ENCODE results near the gene CD300LD.
"Not testable (repeated sequence)": the region's sequence is repeated elsewhere in the genome, so short reads cannot be mapped to it uniquely, and the experiment has no call there.

The CD300LD gene

DNA sequence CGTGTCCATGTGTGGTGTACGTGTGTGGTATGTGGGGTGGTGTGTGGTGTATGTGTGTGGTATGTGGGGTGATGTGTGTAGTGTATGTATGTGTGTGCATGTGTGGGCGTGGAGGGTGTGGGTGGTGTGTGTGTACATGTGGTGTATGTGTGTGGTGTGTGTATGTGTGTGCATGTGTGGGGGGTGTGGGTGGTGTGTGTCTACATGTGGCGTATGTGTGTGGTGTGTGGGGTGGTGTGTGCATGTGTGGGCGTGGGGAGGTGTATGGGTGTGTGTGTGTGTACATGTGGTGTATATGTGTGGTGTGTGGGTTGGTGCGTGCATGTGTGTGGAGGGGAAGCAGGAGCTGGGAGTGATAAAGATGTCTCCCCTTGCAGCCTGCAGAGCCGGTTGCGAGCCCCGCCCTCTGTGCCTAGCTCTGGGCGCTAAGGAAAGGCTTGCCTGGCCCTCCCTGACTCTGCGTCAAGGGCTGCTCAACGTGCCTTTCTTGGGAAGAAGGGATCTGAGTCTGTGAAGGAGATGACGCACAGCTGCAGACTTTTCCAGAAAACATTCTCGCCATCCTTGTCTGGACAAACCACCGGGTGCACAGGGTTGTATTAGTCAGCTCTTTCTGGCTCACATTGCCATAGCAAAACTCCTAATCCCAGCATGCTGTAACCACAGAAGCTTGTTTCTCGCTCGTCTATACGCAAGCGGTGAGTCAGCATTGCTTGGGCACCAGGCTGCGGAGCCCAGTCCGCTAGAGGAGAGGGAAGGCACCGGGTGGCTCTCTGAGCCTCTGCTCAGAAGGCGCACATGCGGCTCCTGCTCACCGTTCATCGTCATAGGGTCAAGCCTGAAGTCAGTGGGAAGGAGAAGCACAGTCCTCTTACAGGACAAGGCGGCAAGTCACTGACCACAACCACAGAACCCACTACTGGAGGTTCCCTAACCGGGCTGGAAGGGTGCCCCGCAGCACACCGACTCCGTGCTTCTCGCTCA lies 22.8 kb downstream of the CD300LD start:
- no peak for DNase-seq

DNA sequence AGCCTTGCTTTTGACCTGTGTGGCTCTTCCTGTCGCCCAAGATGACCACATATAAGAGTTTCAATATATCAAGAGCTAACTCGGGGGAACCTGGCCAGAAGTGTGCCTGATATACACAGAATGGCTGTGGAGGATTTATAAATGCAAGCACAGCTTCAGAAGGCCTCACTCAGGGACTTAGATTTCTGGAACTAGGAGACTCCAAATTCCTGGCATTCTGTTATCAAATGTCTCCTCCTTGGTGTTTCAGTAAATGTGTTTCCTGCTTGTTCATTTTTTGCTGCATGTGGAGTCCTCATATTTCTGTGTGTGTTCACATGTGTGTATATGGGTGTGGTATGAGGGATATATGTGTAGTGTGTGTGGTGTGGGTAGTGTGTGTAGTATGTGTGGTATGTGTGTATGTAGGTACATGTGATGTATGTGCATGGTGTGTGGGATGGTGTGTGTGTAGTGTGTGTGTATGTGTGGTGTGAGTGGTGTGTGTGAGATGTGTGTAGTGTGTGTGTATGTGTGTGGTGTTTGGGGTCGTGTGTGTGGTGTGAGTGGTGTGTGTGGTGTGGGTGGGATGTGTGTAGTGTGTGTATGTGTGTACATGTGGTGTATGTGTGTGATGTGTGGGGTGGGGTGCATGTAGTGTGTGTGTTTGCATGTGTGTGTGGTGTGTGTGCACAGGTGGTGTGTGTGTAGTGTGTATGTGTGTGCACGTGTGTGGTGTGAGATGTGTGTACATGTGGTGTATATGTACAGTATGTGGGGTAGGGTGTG lies 23.8 kb downstream of the CD300LD start:
- no peak for DNase-seq

DNA sequence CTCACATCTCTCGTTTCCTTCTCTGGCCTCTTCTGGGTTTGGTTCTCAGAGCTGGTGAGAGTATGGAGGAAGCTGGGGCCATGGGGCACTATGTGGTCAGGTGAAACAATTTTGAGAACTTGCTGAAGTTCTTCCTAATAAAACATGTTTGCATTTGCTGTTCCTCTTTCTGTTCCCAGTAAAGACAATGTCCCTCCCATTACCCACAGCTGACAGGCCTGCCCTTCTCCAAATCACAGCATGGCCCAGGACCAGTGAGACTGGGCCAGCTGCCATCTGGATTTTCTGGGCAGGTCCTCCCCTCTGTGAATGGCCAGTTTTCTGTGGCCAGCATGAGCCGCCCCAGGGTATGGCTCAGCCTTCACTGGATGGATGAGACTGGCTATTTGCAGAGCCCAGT lies 24.7 kb downstream of the CD300LD start, which contains the start of gene CD300H:
CD300H (minus strand) TSS at position 113 of the 400 bp plus-strand sequence.
- no peak for DNase-seq

DNA sequence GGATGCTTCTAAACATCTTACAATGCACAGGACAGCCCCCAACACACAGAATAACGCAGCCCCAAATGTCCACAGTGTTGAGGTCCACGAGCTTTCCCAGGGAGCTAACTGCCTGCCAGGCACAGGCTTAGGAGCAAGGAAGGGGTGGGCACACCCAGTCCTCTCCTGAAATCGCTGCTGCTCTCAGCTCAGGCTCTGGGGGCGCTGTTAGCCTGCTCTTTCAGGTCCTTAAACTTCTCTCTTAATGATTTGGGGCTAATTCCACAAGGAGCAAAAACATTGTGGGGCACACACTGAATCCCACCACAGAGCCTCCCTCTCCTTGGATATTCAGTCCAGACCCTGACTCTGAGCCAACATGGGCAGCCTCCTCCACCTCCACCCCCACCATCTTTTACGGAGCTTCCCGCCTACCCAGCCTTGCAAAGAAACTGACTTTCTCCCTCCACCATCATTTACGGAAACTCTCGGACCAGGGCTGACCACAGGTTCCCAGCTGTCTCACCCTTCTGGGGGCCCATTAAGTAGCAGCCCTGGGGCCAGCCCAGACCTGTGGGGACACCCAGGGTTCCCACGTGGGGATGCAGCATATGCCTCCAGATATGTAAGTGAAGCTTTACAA lies 25.8 kb downstream of the CD300LD start:
- DNase-seq, result peak; percentile 36

DNA sequence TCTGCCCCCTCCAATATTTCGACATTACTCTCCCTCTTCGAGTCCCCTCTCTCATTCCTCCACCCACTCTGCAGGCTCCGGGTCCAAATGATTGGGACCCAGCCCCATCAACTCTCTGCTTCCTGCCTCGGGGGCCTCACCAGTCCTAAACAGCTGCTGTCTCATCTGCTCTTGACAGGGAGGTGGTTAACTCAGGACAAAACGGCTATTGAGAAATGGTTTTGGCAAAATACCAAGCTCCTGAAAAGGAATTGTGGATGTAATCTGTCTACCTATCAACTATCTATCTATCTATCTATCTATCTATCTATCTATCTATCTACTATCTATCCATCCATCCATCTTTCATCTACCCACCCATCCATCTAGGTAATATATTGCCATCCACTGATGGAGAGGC lies 27.0 kb downstream of the CD300LD start:
- no peak for DNase-seq

DNA sequence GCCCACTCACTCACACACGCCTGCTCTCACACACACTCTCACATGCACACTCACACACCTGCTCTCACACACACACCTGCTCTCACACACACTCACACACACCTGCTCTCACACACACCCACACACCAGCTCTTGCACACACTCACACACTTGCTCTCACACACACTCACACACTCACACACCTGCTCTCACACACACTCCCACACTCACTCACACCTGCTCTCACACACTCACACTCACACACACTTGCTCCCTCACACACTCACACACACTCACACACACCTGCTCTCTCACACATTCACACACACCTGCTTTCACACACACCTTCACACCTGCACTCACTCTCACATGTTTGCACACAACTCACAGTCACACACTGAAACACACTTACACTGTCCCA lies 28.7 kb downstream of the CD300LD start:
- no peak for DNase-seq

DNA sequence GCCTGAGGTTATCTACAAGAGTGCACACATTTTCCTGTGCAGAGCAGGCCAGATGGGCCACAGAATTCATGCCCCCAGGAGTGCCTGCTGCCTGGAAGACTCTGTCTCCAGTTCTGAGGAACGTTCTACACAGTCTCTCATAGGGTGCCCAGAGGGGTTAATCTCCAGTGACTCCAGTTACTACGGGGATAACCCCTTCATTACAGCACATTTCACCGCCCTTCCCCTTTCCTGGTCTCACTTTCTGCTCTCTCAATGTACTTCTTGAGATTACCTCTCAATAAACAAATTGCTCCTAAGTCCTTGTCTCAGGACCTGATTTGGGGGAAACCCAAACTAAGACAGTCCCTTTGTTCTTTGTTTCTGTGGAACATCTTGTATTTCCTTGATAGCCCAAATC lies 30.5 kb downstream of the CD300LD start:
- no peak for DNase-seq

DNA sequence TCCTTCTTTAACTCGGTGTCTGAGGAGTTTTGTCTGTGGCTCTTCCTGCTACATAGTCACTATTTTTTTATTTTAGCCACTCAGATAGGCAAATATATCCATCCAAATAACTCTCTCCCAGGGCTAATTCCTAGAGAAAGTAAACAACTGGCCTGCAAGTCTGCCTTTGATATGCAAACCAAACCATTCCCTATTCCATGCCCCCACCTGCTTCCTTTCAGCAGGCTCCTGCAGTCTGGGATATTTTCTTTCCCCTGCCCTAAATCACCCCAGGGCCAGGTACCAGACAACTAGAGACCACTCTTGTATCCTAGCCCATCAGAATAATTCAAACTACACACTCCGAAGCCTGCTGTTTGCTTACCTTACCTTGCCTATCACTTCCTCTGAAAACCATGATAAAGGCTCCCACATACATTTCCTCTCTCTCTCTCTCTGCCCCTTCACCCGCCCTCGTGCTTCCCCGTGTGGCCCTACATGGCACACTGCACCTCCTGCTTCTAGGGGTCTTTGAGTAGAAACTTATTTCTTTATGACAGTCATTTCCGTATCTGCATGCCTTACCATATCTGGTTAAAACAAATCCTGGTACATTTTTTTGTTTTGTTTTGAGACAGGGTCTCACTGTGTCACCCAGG lies 33.1 kb downstream of the CD300LD start:
- DNase-seq, result no peak

DNA sequence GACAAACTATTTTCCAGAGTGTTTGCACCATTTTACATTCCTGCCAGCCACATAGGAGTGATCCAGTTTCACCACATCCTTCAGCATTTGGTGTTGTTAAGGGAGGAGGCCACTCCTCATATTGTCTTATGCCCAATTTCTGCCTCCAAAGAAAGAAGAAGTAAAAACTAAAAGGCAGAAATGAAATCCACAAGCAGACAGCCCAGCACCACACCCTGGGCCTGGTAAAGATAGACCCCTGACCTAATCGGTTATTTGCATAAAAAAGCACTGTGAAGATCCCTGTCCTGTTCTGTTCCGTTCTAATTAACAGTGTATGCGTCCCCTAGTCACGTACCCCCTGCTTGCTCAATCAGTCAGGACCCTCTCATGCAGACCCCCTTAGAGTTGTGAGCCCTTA lies 33.7 kb downstream of the CD300LD start:
- not testable (repeated sequence) for DNase-seq

DNA sequence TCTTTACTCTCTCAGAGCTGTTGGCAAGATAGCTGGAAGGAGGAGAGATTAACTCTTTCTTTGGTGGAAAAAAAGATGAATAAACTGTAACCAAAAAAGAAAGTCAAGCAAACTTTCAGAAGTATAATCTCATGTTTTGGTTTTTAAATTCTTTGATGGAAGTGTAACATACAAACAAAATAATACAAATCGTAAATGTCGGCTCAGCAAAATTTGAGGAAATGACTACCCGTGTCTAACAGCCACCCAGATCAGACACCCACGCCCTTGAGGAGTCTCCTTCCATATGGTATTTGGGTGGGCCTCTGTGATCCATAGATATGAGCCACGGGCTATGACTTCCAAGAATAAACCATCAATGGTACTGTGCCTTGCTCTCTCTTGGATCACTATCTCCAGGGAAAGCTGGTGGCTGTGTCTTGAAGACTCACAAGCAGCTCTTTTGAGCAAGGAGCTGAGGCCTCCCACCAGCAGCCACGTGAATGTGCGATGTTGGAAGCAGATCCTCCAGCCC lies 36.6 kb downstream of the CD300LD start:
- no peak for DNase-seq

DNA sequence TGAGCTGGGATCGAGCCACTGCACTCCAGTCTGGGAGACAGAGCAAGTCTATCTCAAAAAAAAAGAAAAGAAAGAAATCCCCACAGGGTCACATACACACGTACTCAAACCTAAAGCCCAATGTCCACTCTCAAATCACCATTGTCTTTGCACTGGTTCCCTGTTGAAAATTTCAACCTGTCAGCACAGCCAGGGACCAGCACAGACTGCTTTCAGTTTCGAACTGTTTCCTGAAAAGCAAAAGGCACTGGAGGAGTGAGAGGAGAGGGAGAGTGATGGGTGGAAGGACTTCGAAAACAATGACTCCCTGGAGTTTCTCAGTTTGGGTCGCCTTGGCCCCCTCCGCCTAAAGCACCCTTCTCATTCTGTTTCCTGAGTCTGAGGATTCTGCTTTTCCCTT lies 37.2 kb downstream of the CD300LD start:
- DNase-seq, result no peak

DNA sequence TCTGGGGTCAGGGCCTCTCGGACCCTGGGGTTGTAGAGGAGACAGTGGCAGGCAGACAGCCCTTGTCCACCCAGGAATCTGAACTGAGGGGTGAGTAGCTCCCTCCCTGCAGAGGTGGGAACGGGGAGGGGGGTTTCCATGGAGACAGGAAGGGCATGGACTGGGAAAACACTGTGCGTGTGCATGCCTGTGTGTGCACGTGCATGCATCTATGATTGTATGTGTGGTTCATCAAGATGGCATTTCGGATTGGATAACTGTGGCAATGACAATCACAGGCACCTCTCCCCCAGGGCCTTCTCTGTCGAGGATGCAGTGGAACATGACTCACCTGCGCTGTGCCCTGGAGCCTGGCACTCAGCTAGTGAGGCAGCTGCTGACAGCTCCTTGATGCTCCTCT lies 40.0 kb downstream of the CD300LD start:
- no peak for DNase-seq

DNA sequence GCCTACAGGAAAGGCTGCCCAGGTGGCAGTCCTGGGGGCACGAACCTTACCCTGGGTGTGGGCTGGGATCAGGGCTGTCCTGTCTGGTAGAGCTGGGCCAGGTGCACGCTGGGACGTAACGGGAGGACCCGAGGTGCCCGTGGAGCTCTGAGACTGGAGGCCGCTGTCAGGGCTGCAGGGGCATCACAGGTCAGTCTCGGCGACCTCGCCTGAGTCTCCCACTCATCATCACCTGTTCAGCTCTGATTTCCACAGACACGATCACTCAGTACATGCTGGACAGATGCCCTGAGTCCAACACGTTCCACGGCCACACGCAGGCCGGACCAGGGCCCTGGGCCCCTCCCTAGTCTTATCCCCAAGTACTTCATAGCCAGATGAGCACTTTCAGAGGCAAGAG lies 41.5 kb downstream of the CD300LD start:
- no peak for DNase-seq

DNA sequence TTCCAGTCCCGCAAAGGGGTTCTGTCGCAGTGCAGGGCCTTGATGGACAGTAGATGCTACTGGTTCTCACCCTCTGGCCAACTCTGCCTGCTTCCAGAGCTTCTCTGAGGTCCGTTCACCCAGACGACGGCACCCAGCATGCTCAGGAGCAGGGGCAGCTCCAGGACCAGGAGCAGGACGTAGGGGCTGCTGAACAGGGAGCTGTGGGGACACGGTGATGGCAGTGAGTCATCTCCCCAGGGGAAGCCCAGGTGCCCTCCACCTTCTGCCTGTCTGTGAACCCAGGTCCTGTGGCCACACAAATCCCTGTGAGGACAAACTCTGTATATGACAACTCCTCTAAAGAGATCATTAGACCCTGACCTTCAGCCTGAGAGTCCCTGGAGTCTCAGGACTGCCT lies 42.7 kb downstream of the CD300LD start:
- no peak for DNase-seq

DNA sequence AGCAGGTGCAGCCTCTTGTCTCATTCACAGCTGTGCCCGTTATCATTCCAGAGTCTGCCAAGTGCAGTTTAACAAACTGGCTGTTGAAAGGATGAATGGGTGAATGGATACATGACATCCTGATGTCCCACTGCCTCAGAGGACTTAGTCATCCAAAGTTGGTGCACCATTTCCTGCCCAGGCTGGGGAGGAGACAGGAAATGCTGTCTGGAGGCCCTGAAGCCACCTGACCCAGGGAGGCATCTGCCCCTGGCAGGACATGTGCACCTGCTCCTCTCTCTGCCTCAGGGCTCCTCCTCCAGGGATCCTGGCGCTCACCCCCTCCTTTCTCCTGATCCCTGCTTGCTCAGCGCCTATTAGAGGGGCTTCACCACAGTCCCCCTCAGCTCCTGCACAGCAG lies 44.3 kb downstream of the CD300LD start:
- DNase-seq, result no peak

DNA sequence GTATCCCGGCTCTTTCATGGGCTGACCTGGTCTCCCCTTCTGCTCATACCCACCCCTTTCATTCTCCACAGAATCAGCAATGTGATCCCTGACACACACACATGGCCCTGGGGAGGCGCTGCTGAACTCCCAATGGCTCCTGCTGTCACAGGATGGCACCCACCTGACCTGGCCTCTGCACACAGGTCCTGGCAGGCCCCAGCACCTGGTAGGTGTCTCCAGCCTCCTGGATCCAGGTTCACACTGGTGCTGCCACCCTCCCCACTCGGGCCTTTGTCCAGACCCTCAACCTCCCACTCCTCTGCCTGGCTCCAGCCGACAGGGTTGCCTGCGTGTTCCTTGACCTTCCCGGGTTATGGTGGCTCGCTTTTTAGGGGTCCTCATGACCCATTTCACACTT lies 44.8 kb downstream of the CD300LD start:
- DNase-seq, result no peak

DNA sequence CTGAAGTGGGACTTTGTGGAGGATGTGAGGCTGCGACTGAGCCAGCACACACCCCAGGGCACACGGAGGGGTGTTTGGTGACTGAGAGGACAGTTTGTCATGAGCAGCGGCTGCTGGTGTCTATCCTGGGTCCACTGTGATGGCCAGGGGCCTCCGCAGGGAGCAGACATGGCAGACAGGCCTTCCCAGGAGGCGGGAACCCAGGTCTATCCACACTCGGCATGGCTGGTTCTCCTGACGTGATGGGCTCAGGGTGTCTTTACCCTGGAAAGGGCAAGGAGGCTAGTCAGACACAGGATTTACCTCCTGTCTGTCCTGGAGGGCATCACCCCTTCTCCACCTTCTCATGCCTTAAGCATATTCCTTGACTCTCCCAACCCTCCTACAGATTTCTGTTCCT lies 45.5 kb downstream of the CD300LD start:
- no peak for DNase-seq

DNA sequence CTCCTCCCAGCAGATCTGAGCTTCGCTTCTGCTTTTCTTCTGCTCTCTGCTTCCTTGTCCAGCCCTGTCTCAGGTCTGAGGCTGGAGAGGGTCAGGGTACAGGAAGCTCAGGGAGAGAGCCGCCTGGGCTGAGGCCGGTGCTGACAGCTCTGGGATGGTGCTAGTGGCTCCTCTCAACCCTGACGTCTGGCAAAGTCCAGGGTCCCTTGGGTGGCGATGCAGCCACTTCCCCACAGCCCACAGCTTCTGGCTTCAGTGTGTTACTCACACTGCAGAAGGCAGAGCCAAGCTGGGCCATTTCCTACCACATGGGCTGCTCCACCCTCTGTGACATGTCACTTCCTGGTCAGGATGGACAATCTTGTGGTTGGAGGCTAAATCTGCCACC lies 46.2 kb downstream of the CD300LD start, which contains the start of gene CD300C:
CD300C (minus strand) TSS at position 273 of the 388 bp plus-strand sequence. CDS start 333 bp downstream, outside the sequence.
- DNase-seq, result no peak

DNA sequence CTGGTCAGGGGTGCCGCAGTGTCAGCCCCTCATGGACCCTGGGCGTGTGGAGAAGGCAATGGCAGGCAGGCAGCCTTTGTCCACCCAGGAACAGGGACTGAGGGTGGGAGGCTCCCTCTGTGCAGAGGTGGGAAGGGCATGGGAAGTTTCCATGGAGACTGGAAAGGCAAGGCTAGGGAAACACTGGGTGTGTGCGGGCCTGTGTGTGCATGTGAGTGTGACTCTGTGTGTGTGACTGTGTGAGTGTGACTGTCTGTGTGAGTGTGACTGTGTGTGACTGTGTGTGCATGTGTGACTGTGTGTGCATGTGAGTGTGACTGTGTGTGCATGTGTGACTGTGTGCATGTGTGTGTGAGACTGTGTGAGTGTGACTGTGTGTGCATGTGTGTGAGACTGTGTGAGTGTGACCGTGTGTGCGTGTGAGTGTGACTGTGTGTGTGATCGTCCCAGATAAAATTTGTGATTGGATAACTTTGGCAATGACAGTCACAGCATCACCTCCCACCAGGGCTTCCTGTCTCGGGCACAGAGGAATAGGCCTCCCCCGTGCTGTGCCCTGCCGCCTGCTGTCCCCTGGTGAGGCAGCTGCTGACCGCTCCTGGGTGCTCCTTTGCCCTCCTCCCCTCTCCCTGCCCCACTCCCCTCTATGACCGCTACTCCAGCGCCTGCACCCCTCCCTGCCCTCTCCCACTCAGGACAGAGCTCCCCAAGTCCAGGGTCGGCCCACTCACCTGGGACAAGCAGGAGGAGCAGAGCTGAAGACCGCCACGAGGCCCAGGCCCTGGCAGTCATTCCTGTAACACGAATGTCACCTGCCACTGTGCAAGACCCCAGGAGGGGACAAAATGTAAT lies 46.9 kb downstream of the CD300LD start:
- DNase-seq, result no peak

DNA sequence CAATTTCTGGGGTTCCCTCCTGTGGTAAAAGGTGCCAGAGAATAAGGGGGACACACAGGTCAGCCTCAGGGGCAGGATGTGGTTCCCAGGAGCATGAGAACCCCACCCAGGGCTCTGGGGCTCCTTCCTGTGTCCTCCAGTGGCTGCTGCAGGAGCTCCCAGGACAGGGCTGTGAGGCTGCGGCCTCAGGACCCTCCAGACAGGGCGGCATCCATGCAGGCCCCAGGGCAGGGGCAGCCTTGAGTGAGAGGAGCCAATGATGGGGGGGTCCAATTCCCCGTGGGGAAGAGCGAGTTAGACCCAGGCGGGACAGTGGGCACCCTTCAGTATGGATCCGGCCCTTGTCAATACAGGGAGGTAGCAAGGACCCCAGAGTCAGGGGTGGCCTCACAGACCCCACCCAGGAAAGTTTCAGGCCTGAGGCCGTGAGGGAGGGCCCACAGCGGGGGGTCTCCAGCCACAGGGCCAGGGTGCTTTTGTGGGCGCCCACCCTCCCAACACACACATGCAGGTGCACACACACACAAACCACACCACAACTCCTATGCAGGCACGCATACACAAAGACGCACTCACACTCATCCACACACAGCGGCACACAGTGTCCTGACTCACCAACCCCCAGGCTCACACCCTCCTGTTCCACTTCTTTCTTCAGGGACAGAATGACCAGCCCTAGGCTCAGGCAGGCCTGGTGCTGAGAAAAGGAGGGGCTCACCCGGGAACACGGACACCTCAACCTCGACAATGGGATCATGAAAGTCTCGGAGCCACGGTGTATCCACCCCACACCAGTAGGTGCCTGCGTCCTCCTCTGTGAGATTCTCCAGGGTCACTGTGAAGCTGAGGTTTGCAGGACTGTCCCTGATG lies 48.0 kb downstream of the CD300LD start:
- DNase-seq, result no peak

DNA sequence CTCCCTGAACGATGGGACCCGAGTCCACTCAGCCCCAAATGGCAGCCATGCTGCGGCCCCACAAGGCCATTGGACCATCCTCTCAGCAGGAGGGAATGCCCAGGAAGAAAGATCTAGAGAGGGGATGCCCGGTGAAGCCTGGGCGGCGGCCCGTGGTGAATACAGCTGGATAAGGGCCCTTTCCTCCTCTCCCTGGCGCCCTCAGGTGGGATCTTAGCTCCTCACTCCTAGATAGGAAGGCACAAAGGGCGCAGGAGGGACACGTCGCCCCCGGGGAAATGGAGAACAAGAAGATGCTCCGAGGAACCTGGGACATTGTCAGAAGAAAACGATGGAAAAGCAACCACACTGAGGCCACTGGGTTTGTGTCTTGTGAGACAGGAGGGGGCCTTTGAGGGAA lies 48.7 kb downstream of the CD300LD start:
- DNase-seq, result no peak

Measured in NCI-H1436 (cell line).